ENCODE data around the gene EFCAB6. TPM values are rescaled to one million over a fixed set of nuclear protein-coding genes. Genes with fewer than 3 reads are reported as not detected.

The EFCAB6 gene
- total and polyA plus RNA-seq, 2 donors (not counting 1 experiment from before 2014, with no cell fraction given), result 0.07 to 0.10 TPM

GRCh38 chr22:43570531-43571165 is 241.5 kb downstream of the EFCAB6 start:
- Histone ChIP-seq H3K4me1 (ENCODE audit: control insufficient read depth in 2 of 2, insufficient read depth in 2 of 2, low read length in 2 of 2) (no peaks in the 10 kb centered on the region), H2AFZ (ENCODE audit: insufficient read depth, low read depth, low read length, poor library complexity, severe bottlenecking) (no peak overlapping the region), H3K79me2 (ENCODE audit: control insufficient read depth, insufficient read depth, low read length) (no peaks in the 10 kb centered on the region), H3K27ac (ENCODE audit: low read length in 2 of 2) (no peak overlapping the region), H3K4me3 (ENCODE audit: control extremely low read depth in 1 of 5, extremely low read depth in 1 of 5, insufficient read depth in 1 of 5, low read depth in 2 of 5, low read length in 4 of 5) (no peak overlapping the region), H3K36me3 (replicated peaks in 1 of 2; ENCODE audit: control extremely low read depth in 1 of 2, control insufficient read depth in 1 of 2, extremely low read depth in 1 of 2, insufficient read depth in 2 of 2, low read length in 1 of 2) (no peaks in the 10 kb centered on the region), H4K20me1 (ENCODE audit: control insufficient read depth, insufficient read depth, low read length, poor library complexity, severe bottlenecking) (no peaks in the 10 kb centered on the region), H3K9ac (ENCODE audit: low read length) (no peak overlapping the region), H3K4me2 (replicated peaks; ENCODE audit: low read depth, low read length, poor library complexity, severe bottlenecking) (no peak overlapping the region), H3K27me3 (replicated peaks in 1 of 4; ENCODE audit: control extremely low read depth in 1 of 4, control insufficient read depth in 3 of 4, insufficient read depth in 4 of 4, low read length in 3 of 4) (peaks cover 0 to 3% (median 0%) of the 10 kb centered on the region in 4 experiments), H3K9me3 (ENCODE audit: control extremely low read depth in 1 of 3, control insufficient read depth in 2 of 3, insufficient read depth in 1 of 3, low read length in 2 of 3) (peaks cover 0 to 7% (median 0%) of the 10 kb centered on the region in 3 donors)
- intact Hi-C loops (cut with micrococcal nuclease), result no loop called here
- TF ChIP-seq CTCF (IDR thresholded peaks at IDR 0.05), result no peak
- TF ChIP-seq EZH2 (IDR thresholded peaks at IDR 0.05; ENCODE audit: borderline replicate concordance, insufficient read depth, low read depth, low read length, poor library complexity, severe bottlenecking), result no peak
- Mint-ChIP-seq H3K27ac (no peak overlapping the region), H3K4me3 (no peak overlapping the region), H3K4me1 (no peaks in the 10 kb centered on the region), H3K27me3 (peaks cover 11% of the 10 kb centered on the region), H3K9me3 (ENCODE audit: insufficient read depth) (no peaks in the 10 kb centered on the region)
- ATAC-seq (ENCODE audit: low read depth) (no peak), DNase-seq (no peak)
- 62% methylated on average over 12 of the region's 14 CpGs for WGBS (ENCODE audit: insufficient coverage)
- ChIA-PET POLR2A (no interaction called here), CTCF (no interaction called here)

GRCh38 chr22:43569111-43569510 is 243.0 kb downstream of the EFCAB6 start:
- TF ChIP-seq CTCF (IDR thresholded peaks at IDR 0.05), result no peak
- no peak for TF ChIP-seq EZH2 (IDR thresholded peaks at IDR 0.05; ENCODE audit: borderline replicate concordance, insufficient read depth, low read depth, low read length, poor library complexity, severe bottlenecking)
- H3K4me2 ChIP-seq (replicated peaks; ENCODE audit: low read depth, low read length, poor library complexity, severe bottlenecking), result no peak overlapping the region
- no peaks in the 10 kb centered on the region for H3K27me3 ChIP-seq (replicated peaks in 1 of 4; ENCODE audit: control extremely low read depth in 1 of 4, control insufficient read depth in 3 of 4, insufficient read depth in 4 of 4, low read length in 3 of 4)
- H3K9me3 Mint-ChIP-seq (ENCODE audit: insufficient read depth), result no peaks in the 10 kb centered on the region
- ChIA-PET CTCF (no interaction called here), POLR2A (no interaction called here)
- ATAC-seq (ENCODE audit: low read depth) (no peak), DNase-seq (no peak)
- H3K4me3 Mint-ChIP-seq, result no peak overlapping the region
- 86% methylated on average over 6 of the region's 6 CpGs for WGBS (ENCODE audit: insufficient coverage)
- no peak overlapping the region for H3K9ac ChIP-seq (ENCODE audit: low read length)
- H3K4me1 Mint-ChIP-seq, result no peaks in the 10 kb centered on the region
- H3K36me3 ChIP-seq (replicated peaks in 1 of 2; ENCODE audit: control extremely low read depth in 1 of 2, control insufficient read depth in 1 of 2, extremely low read depth in 1 of 2, insufficient read depth in 2 of 2, low read length in 1 of 2), result no peaks in the 10 kb centered on the region
- H3K27ac Mint-ChIP-seq, result no peak overlapping the region
- H3K4me1 ChIP-seq (ENCODE audit: control insufficient read depth in 2 of 2, insufficient read depth in 2 of 2, low read length in 2 of 2), result no peaks in the 10 kb centered on the region
- H3K79me2 ChIP-seq (ENCODE audit: control insufficient read depth, insufficient read depth, low read length), result no peaks in the 10 kb centered on the region
- no peaks in the 10 kb centered on the region for H4K20me1 ChIP-seq (ENCODE audit: control insufficient read depth, insufficient read depth, low read length, poor library complexity, severe bottlenecking)
- no peak overlapping the region for H2AFZ ChIP-seq (ENCODE audit: insufficient read depth, low read depth, low read length, poor library complexity, severe bottlenecking)
- no peak overlapping the region for H3K27ac ChIP-seq (ENCODE audit: low read length in 2 of 2)
- no peak overlapping the region for H3K4me3 ChIP-seq (ENCODE audit: control extremely low read depth in 1 of 5, extremely low read depth in 1 of 5, insufficient read depth in 1 of 5, low read depth in 2 of 5, low read length in 4 of 5)
- H3K27me3 Mint-ChIP-seq, result peaks cover 11% of the 10 kb centered on the region
- intact Hi-C loops (cut with micrococcal nuclease), result no loop called here
- peaks cover 0 to 7% (median 0%) of the 10 kb centered on the region in 3 donors for H3K9me3 ChIP-seq (ENCODE audit: control extremely low read depth in 1 of 3, control insufficient read depth in 2 of 3, insufficient read depth in 1 of 3, low read length in 2 of 3)
